ENCODE data around the gene CLP1.

CLP1 gene

DNA sequence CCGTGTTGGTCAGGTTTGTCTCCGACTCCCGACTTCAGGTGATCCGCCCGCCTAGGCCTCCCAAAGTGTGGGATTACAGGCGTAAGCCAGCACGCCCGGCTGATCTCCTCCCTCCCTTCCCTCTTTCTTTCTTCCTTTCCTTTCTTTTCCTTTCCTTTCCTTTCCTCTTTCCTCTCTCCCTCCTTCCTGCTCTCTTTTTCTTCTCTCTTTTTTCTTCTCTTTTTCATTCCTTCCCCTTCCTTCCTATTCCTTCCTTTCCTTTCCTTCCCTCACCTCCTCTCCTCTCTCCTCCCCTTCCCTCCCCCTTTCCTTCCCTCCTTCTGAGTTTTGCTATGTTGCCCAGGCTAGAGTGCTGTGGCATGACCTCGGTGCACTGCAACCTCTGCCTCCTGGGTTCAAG lies 6.4 kb downstream of the CLP1 start:
- Histone ChIP-seq H3K27ac (replicated peaks) (no peak overlapping the region), H3K4me3 (replicated peaks; ENCODE audit: insufficient read depth, low read length) (no peak overlapping the region), H3K27me3 (ENCODE audit: insufficient read depth, poor library complexity, severe bottlenecking) (no peaks in the 10 kb centered on the region)
- no peak for DNase-seq (ENCODE audit: low read depth in 1 of 2, low spot score in 1 of 2)
- TF ChIP-seq, protein P1, sequence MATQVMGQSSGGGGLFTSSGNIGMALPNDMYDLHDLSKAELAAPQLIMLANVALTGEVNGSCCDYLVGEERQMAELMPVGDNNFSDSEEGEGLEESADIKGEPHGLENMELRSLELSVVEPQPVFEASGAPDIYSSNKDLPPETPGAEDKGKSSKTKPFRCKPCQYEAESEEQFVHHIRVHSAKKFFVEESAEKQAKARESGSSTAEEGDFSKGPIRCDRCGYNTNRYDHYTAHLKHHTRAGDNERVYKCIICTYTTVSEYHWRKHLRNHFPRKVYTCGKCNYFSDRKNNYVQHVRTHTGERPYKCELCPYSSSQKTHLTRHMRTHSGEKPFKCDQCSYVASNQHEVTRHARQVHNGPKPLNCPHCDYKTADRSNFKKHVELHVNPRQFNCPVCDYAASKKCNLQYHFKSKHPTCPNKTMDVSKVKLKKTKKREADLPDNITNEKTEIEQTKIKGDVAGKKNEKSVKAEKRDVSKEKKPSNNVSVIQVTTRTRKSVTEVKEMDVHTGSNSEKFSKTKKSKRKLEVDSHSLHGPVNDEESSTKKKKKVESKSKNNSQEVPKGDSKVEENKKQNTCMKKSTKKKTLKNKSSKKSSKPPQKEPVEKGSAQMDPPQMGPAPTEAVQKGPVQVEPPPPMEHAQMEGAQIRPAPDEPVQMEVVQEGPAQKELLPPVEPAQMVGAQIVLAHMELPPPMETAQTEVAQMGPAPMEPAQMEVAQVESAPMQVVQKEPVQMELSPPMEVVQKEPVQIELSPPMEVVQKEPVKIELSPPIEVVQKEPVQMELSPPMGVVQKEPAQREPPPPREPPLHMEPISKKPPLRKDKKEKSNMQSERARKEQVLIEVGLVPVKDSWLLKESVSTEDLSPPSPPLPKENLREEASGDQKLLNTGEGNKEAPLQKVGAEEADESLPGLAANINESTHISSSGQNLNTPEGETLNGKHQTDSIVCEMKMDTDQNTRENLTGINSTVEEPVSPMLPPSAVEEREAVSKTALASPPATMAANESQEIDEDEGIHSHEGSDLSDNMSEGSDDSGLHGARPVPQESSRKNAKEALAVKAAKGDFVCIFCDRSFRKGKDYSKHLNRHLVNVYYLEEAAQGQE (IDR thresholded peaks at IDR 0.05; ENCODE audit: insufficient replicate concordance, low read depth), result no peak
- TF ChIP-seq POLR2AphosphoS5 (IDR thresholded peaks at IDR 0.05; ENCODE audit: low read depth) (no peak), SPI1 (IDR thresholded peaks at IDR 0.05; ENCODE audit: borderline replicate concordance, low read depth) (no peak), GABPA (IDR thresholded peaks at IDR 0.05; ENCODE audit: low read depth) (no peak)
- TF ChIP-seq, protein P2, sequence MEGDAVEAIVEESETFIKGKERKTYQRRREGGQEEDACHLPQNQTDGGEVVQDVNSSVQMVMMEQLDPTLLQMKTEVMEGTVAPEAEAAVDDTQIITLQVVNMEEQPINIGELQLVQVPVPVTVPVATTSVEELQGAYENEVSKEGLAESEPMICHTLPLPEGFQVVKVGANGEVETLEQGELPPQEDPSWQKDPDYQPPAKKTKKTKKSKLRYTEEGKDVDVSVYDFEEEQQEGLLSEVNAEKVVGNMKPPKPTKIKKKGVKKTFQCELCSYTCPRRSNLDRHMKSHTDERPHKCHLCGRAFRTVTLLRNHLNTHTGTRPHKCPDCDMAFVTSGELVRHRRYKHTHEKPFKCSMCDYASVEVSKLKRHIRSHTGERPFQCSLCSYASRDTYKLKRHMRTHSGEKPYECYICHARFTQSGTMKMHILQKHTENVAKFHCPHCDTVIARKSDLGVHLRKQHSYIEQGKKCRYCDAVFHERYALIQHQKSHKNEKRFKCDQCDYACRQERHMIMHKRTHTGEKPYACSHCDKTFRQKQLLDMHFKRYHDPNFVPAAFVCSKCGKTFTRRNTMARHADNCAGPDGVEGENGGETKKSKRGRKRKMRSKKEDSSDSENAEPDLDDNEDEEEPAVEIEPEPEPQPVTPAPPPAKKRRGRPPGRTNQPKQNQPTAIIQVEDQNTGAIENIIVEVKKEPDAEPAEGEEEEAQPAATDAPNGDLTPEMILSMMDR (IDR thresholded peaks at IDR 0.05; ENCODE audit: insufficient read depth, low read length), result no peak

DNA sequence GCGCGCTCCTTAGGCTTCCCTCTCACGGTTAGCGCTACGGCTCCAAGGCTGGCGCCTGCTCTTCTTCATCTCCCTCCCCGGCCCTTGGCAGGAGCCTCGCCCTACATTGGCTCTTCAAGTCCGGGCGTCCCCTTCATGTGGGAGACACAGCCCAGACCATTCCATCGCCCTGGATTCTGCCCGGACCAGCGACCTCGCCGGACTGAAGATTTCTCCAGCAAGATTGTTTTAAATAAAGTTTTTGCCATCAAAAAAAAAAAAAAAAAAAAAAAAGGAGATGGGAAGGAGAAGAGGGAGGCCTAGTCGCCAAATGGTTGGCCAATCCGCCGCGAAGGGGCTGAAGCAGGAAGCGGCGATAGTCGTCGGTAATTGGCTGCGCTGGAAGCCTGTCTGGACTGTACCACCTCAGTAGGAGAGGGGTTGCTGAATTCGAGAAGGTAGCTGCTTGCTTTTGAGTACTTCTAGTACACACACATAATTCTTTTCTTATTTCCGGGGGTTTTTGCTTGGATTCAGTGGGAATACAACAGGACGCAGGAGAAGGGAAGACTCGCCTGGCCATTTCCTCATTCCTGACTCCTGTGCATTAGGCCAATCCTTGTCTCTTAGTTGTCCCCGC lies 9.7 kb downstream of the CLP1 start:
- Histone ChIP-seq H3K27me3 (ENCODE audit: insufficient read depth, poor library complexity, severe bottlenecking) (no peaks in the 10 kb centered on the region), H3K27ac (replicated peaks) (peak overlapping the region; percentile 100), H3K4me3 (replicated peaks; ENCODE audit: insufficient read depth, low read length) (peak overlapping the region; percentile 75)
- DNase-seq (ENCODE audit: low read depth in 1 of 2, low spot score in 1 of 2), result peak; percentile 98
- TF ChIP-seq POLR2AphosphoS5 (IDR thresholded peaks at IDR 0.05; ENCODE audit: low read depth) (peak; percentile 48; the same call in 1 of the 2 replicates), SPI1 (IDR thresholded peaks at IDR 0.05; ENCODE audit: borderline replicate concordance, low read depth) (peak; percentile 80; the same call in 1 of the 2 replicates), GABPA (IDR thresholded peaks at IDR 0.05; ENCODE audit: low read depth) (peak; percentile 62)
- TF ChIP-seq, protein P2 (IDR thresholded peaks at IDR 0.05; ENCODE audit: insufficient read depth, low read length), result no peak
- TF ChIP-seq, protein P1 (IDR thresholded peaks at IDR 0.05; ENCODE audit: insufficient replicate concordance, low read depth), result peak; percentile 16

DNA sequence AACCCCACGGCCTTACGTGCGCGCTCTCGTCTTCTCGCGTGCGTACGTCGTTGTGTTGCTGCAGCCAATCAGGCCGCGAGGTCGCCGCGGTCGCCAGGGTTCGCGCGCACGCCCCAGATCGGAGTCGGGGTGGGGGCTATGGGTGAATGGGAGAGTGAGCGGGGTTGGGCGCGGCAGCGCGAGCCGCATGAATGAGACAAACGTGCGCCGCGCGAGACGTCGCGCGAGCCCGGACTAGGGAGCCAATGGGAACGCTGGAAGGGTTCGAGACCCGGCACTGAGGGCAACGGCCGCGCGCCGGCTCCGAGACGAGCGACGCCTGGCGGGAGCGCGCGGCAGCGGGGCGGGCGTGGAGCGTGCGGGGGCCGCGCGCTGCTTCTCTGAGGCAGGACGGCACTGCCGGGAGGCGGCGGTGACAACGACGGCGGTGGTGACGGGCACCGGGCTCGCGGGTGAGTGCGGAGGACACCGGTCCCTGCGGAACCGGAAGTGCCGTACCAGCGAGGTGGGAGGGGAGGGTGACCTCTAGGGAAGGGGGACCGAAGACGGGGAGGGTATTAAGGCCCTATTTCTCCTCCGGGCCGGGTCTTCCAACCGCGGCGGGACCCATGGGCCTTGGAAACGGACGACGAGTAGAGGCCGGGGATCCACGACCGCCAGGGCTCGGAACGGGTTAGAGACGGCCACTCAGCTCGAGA lies 10.3 kb downstream of the CLP1 start, which contains the start of gene ZDHHC5:
TSS of gene ZDHHC5 (plus strand) at position 379 of the 698 bp plus-strand sequence. CDS start 4,977 bp downstream, outside the sequence.
- peak; percentile 99 for DNase-seq (ENCODE audit: low read depth in 1 of 2, low spot score in 1 of 2)
- TF ChIP-seq SPI1 (IDR thresholded peaks at IDR 0.05; ENCODE audit: borderline replicate concordance, low read depth) (peak; percentile 9; the same call in 1 of the 2 replicates), POLR2AphosphoS5 (IDR thresholded peaks at IDR 0.05; ENCODE audit: low read depth) (peak; percentile 59; the same call in 1 of the 2 replicates), GABPA (IDR thresholded peaks at IDR 0.05; ENCODE audit: low read depth) (peak; percentile 78)
- TF ChIP-seq, protein P1 (IDR thresholded peaks at IDR 0.05; ENCODE audit: insufficient replicate concordance, low read depth), result peak; percentile 39
- TF ChIP-seq, protein P2 (IDR thresholded peaks at IDR 0.05; ENCODE audit: insufficient read depth, low read length), result no peak
- Histone ChIP-seq H3K4me3 (replicated peaks; ENCODE audit: insufficient read depth, low read length) (peak within 1 kb of the TSS; percentile 90), H3K27ac (replicated peaks) (peak within 1 kb of the TSS; percentile 100), H3K27me3 (ENCODE audit: insufficient read depth, poor library complexity, severe bottlenecking) (no peaks in the 10 kb centered on the region)
